ENCODE data around the gene ANKMY1. TPM values are rescaled to one million over a fixed set of nuclear protein-coding genes. Genes with fewer than 3 reads are reported as not detected.

Gene ANKMY1
- total RNA-seq, 1 experiment from 2014 or later: 19.5 TPM

DNA sequence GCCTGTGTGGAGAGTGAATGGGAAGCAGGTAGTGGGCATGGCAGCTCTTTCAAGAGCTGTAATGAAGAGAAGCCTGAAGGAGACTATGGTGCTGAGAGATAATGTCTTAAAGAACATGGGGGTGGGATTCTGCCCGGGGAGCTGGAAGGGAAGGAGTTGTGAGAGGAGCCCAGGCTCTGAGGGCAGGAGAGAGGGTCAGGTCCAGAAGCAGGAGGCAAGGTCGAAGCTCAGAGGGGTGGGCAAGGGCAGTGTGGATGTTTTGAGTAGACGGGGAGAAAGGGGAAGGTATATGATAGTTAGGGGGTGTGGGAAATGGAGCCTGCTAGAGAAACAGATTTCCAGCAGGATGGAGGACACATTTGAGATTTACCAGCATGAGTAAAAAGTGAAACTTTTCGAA lies 30.9 kb upstream of the ANKMY1 start:
- CTCF ChIA-PET: no interaction called here
- no peaks in the 10 kb centered on the region for H3K36me3 ChIP-seq (ENCODE audit: low read depth, low read length)
- no peak for ATAC-seq
- peaks cover 8% of the 10 kb centered on the region; the same call in 1 of the 2 replicates for H4K20me1 ChIP-seq (ENCODE audit: low read length)
- H3K27me3 ChIP-seq (ENCODE audit: low read length): no peaks in the 10 kb centered on the region
- H3K9me3 ChIP-seq (ENCODE audit: low read length): no peaks in the 10 kb centered on the region
- POLR2A ChIA-PET (ENCODE audit: unreplicated experiment): interaction anchor here (0.6 kb wide), 1 partner anchor 17 kb away, joined by 4 read pairs; no protein-coding TSS in a partner anchor
- H3K9me2 ChIP-seq (replicated peaks; ENCODE audit: low read length): no peaks in the 10 kb centered on the region
- TF ChIP-seq, protein P1, sequence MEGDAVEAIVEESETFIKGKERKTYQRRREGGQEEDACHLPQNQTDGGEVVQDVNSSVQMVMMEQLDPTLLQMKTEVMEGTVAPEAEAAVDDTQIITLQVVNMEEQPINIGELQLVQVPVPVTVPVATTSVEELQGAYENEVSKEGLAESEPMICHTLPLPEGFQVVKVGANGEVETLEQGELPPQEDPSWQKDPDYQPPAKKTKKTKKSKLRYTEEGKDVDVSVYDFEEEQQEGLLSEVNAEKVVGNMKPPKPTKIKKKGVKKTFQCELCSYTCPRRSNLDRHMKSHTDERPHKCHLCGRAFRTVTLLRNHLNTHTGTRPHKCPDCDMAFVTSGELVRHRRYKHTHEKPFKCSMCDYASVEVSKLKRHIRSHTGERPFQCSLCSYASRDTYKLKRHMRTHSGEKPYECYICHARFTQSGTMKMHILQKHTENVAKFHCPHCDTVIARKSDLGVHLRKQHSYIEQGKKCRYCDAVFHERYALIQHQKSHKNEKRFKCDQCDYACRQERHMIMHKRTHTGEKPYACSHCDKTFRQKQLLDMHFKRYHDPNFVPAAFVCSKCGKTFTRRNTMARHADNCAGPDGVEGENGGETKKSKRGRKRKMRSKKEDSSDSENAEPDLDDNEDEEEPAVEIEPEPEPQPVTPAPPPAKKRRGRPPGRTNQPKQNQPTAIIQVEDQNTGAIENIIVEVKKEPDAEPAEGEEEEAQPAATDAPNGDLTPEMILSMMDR (conservative IDR thresholded peaks at IDR 0.05; ENCODE audit: low read depth, low read length): no peak
- TF ChIP-seq EZH2phosphoT487 (IDR thresholded peaks at IDR 0.05; ENCODE audit: borderline replicate concordance, low read length): no peak
- peaks cover 81% of the 10 kb centered on the region for H3K79me2 ChIP-seq (ENCODE audit: low read length)
- intact Hi-C loops (cut with micrococcal nuclease): no loop called here
- DNase-seq: no peak
- H3K27ac ChIP-seq (ENCODE audit: low read length): no peak overlapping the region
- no peak overlapping the region for H3K4me3 ChIP-seq (ENCODE audit: low read length)
- H3F3A ChIP-seq (ENCODE audit: low read length, unreplicated experiment): no peaks in the 10 kb centered on the region
- no peak overlapping the region for H3K9ac ChIP-seq (ENCODE audit: low read length)
- H3K4me1 ChIP-seq (ENCODE audit: insufficient read depth, low read length): peaks cover 21% of the 10 kb centered on the region
- no TSS peak for BruUV-seq (replicated peaks)
- no peak overlapping the region for H2AFZ ChIP-seq (ENCODE audit: low read length)
- peak overlapping the region; percentile 96 for H3K4me2 ChIP-seq (ENCODE audit: low read length)

DNA sequence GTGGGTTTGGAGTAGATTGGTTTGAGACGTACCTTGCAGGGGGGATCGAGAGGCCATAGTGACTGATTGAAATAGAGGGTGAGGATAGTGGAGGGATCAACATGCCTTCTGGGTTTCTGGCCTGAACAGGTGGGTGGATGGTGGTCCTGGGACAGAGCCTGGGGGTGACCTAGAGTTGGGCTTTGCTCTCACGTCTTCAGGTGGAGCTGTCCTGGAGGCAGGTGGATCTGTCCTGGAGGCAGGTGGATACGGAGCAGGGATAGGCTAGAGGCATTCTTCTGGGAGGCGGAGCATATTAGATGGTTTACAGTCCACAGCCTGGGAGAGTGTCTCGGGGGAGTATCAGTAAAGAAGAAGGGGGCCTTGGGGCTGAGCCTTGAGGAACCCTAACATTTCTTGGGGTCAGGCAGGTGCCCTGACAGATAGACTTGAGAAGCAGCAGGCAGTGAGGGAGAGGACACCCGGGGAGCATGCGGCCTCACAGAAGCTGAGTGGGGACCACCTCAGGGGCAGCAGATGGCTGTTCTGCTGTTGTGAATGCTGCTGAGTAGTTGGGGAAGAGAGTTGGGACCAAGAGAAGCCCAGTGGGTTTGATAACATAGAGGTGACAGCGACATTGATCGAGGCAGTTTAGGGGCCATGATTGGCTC lies 30.3 kb upstream of the ANKMY1 start:
- H3F3A ChIP-seq (ENCODE audit: low read length, unreplicated experiment): no peaks in the 10 kb centered on the region
- CTCF ChIA-PET: no interaction called here
- H3K27me3 ChIP-seq (ENCODE audit: low read length): no peaks in the 10 kb centered on the region
- ATAC-seq: no peak
- intact Hi-C loops (cut with micrococcal nuclease): no loop called here
- no peak overlapping the region for H3K9ac ChIP-seq (ENCODE audit: low read length)
- peaks cover 24% of the 10 kb centered on the region for H3K4me1 ChIP-seq (ENCODE audit: insufficient read depth, low read length)
- H3K27ac ChIP-seq (ENCODE audit: low read length): no peak overlapping the region
- H4K20me1 ChIP-seq (ENCODE audit: low read length): peaks cover 8% of the 10 kb centered on the region; the same call in 1 of the 2 replicates
- peak overlapping the region; percentile 96 for H3K4me2 ChIP-seq (ENCODE audit: low read length)
- H3K79me2 ChIP-seq (ENCODE audit: low read length): peaks cover 87% of the 10 kb centered on the region
- no TSS peak for BruUV-seq (replicated peaks)
- H3K4me3 ChIP-seq (ENCODE audit: low read length): peak overlapping the region; percentile 93
- POLR2A ChIA-PET (ENCODE audit: unreplicated experiment): interaction anchor here (0.6 kb wide), 1 partner anchor 18 kb away, joined by 4 read pairs; no protein-coding TSS in a partner anchor
- H2AFZ ChIP-seq (ENCODE audit: low read length): no peak overlapping the region
- H3K36me3 ChIP-seq (ENCODE audit: low read depth, low read length): no peaks in the 10 kb centered on the region
- no peaks in the 10 kb centered on the region for H3K9me2 ChIP-seq (replicated peaks; ENCODE audit: low read length)
- no peaks in the 10 kb centered on the region for H3K9me3 ChIP-seq (ENCODE audit: low read length)
- DNase-seq: no peak
- TF ChIP-seq EZH2phosphoT487 (IDR thresholded peaks at IDR 0.05; ENCODE audit: borderline replicate concordance, low read length) (no peak), EZH2 (IDR thresholded peaks at IDR 0.05; ENCODE audit: low read length, unreplicated experiment) (no peak)
- TF ChIP-seq, protein P1 (conservative IDR thresholded peaks at IDR 0.05; ENCODE audit: low read depth, low read length): no peak

Data from PC-3 (cell line).